Bronchial epithelial cell (primary cell): ENCODE measurements around the gene RALGPS1. TPM values are rescaled to one million over a fixed set of nuclear protein-coding genes. Genes with fewer than 3 reads are reported as not detected.
A peak's percentile ranks its signal among the peaks of the same experiment; 100 is the strongest.

ENCODE experiments used
- DNase-seq: peaks from one replicate; pipeline ENCODE4 v3.0.0-alpha.2; 2010; ENCODE audit warnings: low read depth
- FAIRE-seq: peaks from 2 replicates; lab custom pipeline; 2011; peaks lifted over from hg19 to GRCh38; lab: Jason Lieb, UNC
- H3K27me3 ChIP-seq: 2 replicates; pipeline ENCODE4 v1.5.1; 2011; ENCODE audit warnings: low read length; ENCODE audit not compliant: control insufficient read depth, insufficient read depth
- H3K36me3 ChIP-seq: 2 replicates; pipeline ENCODE4 v1.5.1; 2011; ENCODE audit warnings: low read length; ENCODE audit not compliant: control insufficient read depth, insufficient read depth
- H3K4me3 ChIP-seq: 2 replicates; pipeline ENCODE4 v1.5.1; 2011; ENCODE audit warnings: mild to moderate bottlenecking, low read depth, low read length, control low read depth
- CTCF ChIP-seq: IDR thresholded peaks from 2 replicates; pipeline ENCODE4 v1.5.1; 2011; ENCODE audit warnings: mild to moderate bottlenecking, moderate library complexity, low read length, control low read depth, inconsistent platforms; ENCODE audit not compliant: insufficient read depth, severe bottlenecking
- total RNA-seq: library from RNA; depleted of rRNA; stranded (reverse); fragments of >200 nt; gene quantifications from 2 replicates; pipeline ENCODE4 v1.2.1, GENCODE V29; 2014

Gene RALGPS1
- total RNA-seq, 1 donor from 2014 or later, result 3.2 TPM

- DNase-seq, result peak; percentile 77
- Histone ChIP-seq H3K36me3 (no peaks in the 10 kb centered on the region), H3K4me3 (no peak overlapping the region), H3K27me3 (no peaks in the 10 kb centered on the region)
- FAIRE-seq, result no peak
- no peak for TF ChIP-seq CTCF
These were observed 152.2 kb downstream of the RALGPS1 start for GRCh38 chr9:127066851-127067136.

GRCh38 chr9:127067603-127068220 is 153.1 kb downstream of the RALGPS1 start:
- H3K36me3 ChIP-seq, result no peaks in the 10 kb centered on the region
- TF ChIP-seq CTCF, result no peak
- H3K4me3 ChIP-seq, result no peak overlapping the region
- peak; percentile 92 for DNase-seq
- peak; percentile 32 for FAIRE-seq
- no peaks in the 10 kb centered on the region for H3K27me3 ChIP-seq

GRCh38 chr9:127074561-127075548 is 160.3 kb downstream of the RALGPS1 start:
- DNase-seq (no peak), FAIRE-seq (no peak)
- TF ChIP-seq CTCF, result no peak
- H3K36me3 ChIP-seq, result no peaks in the 10 kb centered on the region
- no peak overlapping the region for H3K4me3 ChIP-seq
- peaks cover 1% of the 10 kb centered on the region for H3K27me3 ChIP-seq

DNA sequence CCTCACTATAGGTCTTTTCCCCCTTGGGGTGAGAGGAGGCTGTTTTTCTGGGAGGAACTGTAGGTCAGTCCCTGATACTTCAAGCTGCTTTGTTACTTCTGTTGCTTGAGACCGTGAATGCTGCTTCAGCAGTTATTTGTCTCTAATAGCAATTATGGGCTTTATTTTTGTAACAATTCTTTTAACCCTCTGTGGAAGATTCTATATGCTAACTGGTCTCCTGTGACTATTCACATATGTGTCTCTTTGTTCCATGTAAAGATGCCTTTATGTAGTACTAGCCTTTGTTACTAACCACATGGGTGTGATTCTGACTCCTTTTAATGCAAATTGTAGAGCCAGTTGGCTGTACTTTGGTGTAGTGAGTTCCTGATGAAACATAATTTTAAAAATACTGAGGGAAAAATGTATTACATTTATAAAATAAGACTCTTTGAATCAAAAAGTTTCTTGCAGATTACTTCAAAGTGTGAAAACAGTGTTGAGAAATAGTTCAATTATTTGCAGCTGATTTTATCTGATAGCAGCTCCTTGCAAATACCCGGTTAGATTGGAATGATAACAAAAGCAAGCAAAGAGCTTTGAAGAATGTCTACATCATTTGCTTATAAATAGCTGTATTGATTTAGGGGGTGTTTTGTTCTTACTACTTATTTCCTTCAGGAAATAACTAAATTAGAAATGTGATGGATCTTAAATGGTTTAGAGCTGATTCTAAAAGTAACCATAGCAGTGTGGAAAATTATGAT is 161.2 kb downstream of the RALGPS1 start:
- Histone ChIP-seq H3K27me3 (peaks cover 1% of the 10 kb centered on the region), H3K4me3 (no peak overlapping the region), H3K36me3 (no peaks in the 10 kb centered on the region)
- TF ChIP-seq CTCF, result no peak
- DNase-seq (no peak), FAIRE-seq (no peak)

GRCh38 chr9:127076860-127077643 is 162.5 kb downstream of the RALGPS1 start:
- DNase-seq (no peak), FAIRE-seq (no peak)
- no peak for TF ChIP-seq CTCF
- no peak overlapping the region for H3K4me3 ChIP-seq
- H3K27me3 ChIP-seq, result peaks cover 3% of the 10 kb centered on the region
- no peaks in the 10 kb centered on the region for H3K36me3 ChIP-seq
